IPS DF 4.7 (cell line): ENCODE data around the gene GMNN.
"Not testable (repeated sequence)": the region's sequence is repeated elsewhere in the genome, so short reads cannot be mapped to it uniquely, and the experiment has no call there.

Source experiments
- DNase-seq: peaks from one replicate; pipeline ENCODE4 v3.0.0-alpha.2; 2013; ENCODE audit warnings: low spot score; ENCODE audit errors: extremely low read depth

GMNN gene

GRCh38 chr6:24761193-24761835 lies 13.4 kb upstream of the GMNN start:
- DNase-seq = no peak

DNA sequence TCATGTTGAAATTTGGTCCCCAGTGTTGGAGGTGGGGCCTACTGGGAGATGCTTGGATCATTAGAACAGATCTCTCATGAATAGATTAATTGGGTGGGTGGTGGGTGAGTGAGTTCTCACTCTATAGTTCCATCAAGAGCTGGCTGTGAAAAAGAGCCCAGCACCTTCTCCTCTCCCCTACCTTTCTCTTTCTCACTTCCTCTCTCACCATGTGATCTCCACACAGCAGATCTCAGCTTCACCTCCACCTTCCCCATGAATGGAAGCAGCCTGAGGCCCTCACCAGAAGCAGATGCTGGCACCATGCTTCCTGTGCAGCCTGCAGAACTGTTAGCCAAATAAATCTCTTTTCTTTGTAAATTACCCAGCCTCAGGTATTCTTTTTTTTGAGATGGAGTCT lies 12.9 kb upstream of the GMNN start:
- no peak for DNase-seq

DNA sequence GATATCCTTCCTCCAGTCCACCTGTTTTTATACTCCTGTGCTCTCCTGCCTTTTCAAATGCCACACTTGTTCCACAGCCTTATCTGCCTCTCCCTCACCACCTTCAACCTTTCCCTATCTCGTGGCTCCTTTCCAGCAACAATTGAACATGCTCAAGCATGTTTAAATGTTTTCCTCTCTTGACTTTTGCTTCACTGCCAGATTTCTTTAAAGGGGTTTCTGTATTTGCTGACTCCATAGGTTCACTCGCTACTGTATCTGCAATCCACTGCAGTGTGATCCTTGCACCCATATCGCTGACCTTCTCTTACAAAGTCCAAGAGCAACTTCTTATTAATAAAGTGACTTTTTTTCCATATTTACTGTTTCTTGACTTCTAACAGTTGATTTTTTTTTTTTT lies 11.2 kb upstream of the GMNN start:
- DNase-seq = no peak

GRCh38 chr6:24764833-24765828 lies 9.6 kb upstream of the GMNN start:
- DNase-seq = not testable (repeated sequence)

DNA sequence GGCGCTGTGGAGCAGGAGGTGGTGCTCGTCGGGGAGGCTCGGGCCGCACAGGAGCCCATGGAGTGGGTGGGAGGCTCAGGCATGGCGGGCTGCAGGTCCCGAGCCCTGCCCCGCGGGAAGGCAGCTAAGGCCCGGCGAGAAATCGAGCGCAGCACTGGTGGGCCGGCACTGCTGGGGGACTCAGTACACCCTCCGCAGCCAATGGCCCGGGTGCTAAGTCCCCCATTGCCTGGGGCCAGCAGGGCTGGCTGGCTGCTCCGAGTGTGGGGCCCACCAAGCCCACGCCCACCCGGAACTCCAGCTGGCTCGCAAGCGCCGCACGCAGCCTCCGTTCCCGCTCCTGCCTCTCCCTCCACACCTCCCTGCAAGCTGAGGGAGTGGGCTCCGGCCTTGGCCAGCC lies 8.8 kb upstream of the GMNN start:
- not testable (repeated sequence) for DNase-seq

GRCh38 chr6:24766680-24767462 lies 7.9 kb upstream of the GMNN start:
- no peak for DNase-seq

DNA sequence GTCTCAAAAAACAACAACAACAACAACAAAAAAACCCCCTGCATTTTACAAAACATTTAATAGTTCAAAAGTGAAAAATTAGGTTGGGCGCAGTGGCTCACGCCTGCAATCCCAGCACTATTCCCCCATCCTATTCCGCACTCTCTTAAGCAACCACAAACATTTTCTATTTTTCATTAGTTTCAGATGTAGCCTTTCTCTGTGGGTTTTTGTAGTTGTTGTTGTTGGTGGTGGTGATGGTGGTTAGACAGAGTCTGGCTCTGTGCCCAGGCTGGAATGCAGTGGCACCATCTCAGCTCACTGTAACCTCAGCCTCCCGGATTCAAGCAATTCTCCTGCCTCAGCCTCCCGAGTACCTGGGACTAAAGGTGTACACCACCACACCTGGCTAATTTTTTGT lies 6.4 kb upstream of the GMNN start:
- DNase-seq = no peak

GRCh38 chr6:24775520-24776058 lies 852 bp downstream of the GMNN start:
- DNase-seq = no peak

GRCh38 chr6:24777227-24777626 lies 2.5 kb downstream of the GMNN start:
- no peak for DNase-seq

- no peak for DNase-seq
Measured at GRCh38 chr6:24778121-24778520, 3.4 kb downstream of the GMNN start.

DNA sequence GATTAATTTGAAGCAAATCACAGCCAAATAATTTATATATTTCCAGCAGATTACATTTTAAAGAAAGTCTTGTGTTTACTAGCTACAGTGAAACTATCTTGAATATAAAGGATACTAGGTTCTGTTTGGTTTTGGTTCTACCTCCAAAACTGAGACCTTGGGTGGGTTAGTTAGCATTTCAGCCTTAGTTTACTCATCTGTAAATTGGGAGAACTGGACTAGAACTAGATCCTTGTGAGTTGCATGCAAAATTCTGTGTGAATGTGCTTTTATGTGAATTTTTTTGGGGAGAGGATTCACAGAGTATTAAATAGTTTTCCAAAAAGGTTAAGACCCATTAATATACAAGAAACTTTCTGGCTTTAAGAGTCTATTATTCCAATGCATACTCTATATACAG lies 4.1 kb downstream of the GMNN start:
- no peak for DNase-seq

DNA sequence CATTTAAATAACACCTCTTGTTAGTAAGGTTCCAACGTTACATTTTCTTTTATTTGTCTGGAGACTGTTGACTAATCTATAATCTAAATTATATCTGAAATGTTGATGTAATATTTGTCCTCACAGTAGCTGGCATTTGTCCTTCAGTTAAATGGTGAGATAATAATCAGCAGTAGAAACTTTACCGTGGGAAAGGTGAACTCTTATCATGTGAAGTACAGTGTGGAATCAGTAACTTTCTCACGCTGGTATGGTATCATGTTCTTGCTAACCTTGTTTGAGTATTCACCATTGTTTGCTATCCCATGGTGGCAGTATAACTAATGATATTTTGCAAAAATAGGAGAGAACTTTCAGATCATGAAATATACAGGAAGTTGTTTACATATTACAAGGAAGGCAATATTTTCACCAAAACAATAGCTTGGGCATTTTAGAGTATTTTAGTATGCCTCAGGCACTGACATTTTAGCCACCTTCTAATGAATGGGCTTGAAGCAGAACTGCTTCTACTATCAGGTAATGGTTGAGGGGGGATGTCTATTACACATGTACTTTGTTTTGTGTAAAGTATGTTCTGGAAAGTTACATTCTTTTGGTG lies 4.8 kb downstream of the GMNN start:
- DNase-seq = no peak

GRCh38 chr6:24780206-24780605 lies 5.5 kb downstream of the GMNN start:
- DNase-seq = no peak

DNA sequence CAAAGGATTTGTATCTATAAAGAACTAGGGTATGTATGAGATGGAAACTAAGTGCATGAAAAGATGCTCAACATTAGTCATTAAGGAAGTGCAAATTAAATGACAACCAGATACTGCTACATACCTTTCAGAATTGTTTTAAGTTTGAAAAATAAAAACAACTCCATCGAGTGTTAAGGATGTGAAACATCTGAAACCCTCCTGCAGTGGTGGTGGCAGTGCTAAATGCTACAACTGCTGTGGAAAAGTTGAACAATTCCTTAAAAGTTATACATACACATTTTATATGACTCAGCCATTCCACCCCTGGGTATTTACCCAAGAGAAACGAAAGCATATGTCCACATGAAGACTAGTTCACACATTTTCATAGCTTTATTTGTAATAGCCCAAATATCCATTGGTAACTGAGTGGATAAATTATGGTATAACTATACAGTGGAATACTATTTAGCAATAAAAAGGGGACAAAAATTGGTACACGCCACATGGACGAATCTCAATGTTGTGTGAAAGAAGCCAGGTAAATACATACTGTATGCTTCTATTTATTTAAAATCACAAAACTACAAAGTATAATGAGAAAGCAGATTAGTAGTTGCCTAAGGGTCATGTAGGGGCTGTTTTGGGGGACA lies 13.4 kb downstream of the GMNN start:
- DNase-seq = no peak

- no peak for DNase-seq
Measured at GRCh38 chr6:24795106-24795505, 20.4 kb downstream of the GMNN start.

GRCh38 chr6:24796616-24797290 lies 22.0 kb downstream of the GMNN start:
- no peak for DNase-seq

- DNase-seq = no peak
Measured at GRCh38 chr6:24797596-24798216, 23.0 kb downstream of the GMNN start.

GRCh38 chr6:24798740-24799540 lies 24.2 kb downstream of the GMNN start, which contains the start of gene ARMH2:
Gene ARMH2, minus strand, starts transcription at chr6:24798917. Its CDS starts 60 bp downstream, at chr6:24798857.
- DNase-seq = no peak

DNA sequence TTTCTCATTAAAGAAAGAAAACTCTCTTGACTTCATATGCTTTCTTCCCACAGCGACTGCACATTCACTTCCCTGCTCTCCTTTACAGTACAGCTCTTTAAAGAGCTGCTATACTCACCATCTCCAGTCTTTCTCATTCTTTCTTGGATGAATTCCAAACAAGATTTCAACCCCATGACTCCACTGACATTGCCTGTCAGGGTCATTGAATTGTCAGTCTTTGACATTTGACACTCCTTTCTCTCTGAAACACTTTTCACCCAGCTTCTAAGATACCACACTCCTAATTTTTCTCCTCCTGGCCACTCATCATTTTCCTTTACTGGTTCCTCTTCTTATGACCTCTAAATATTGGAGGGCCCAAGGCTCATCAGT lies 24.8 kb downstream of the GMNN start:
- no peak for DNase-seq
